T-helper 1 cell (primary cell): ENCODE measurements around the gene UBAP1L.
"Not testable (repeated sequence)": the region's sequence is repeated elsewhere in the genome, so short reads cannot be mapped to it uniquely, and the experiment has no call there.

ENCODE experiments used
- DNase-seq, 5 donors: peaks; one replicate each; pipeline ENCODE4 v3.0.0-alpha.2; 2012 to 2020
- total RNA-seq, 4 donors: gene quantifications; one replicate each; lab custom pipeline; 2026; lab: John Stamatoyannopoulos, UW

Gene UBAP1L
- 5.7 to 17.1 (median 14.2) reads per million in 4 donors for total RNA-seq

GRCh38 chr15:65115086-65115485 is at the start of gene UBAP1L:
Gene UBAP1L (minus strand): TSS chr15:65115200. CDS start chr15:65106215, 8,985 bp downstream.
- no peak for DNase-seq

GRCh38 chr15:65164139-65164538 is 49.1 kb upstream of the UBAP1L start:
- no peak for DNase-seq

GRCh38 chr15:65163041-65163440 is 48.0 kb upstream of the UBAP1L start:
- no peak for DNase-seq

GRCh38 chr15:65156692-65157091 is 41.7 kb upstream of the UBAP1L start:
- DNase-seq = no peak

- no peak for DNase-seq
These were observed 39.7 kb upstream of the UBAP1L start for GRCh38 chr15:65154720-65155119.

- DNase-seq = no peak
These were observed 32.9 kb upstream of the UBAP1L start for GRCh38 chr15:65147902-65148301.

- DNase-seq = no peak
These were observed 31.4 kb upstream of the UBAP1L start for GRCh38 chr15:65146438-65146837.

- not testable (repeated sequence) for DNase-seq
These were observed 23.6 kb upstream of the UBAP1L start for GRCh38 chr15:65138631-65139030.

GRCh38 chr15:65137893-65138292 is 22.9 kb upstream of the UBAP1L start:
- DNase-seq = not testable (repeated sequence)

GRCh38 chr15:65137089-65137488 is 22.1 kb upstream of the UBAP1L start:
- DNase-seq = not testable (repeated sequence)

GRCh38 chr15:65134538-65134937 is 19.5 kb upstream of the UBAP1L start:
- DNase-seq = no peak

- peak; percentile 51 to 93 (median 74) for DNase-seq
These were observed 18.7 kb upstream of the UBAP1L start, which contains the start of gene PDCD7 for GRCh38 chr15:65133548-65134200. Gene PDCD7 (minus strand): TSS chr15:65133808. CDS start chr15:65133781, 27 bp downstream.

- peak in 2 of 5 donors; percentile 9 to 12 for DNase-seq
These were observed 18.0 kb upstream of the UBAP1L start for GRCh38 chr15:65132878-65133547.

GRCh38 chr15:65130941-65131340 is 15.9 kb upstream of the UBAP1L start:
- no peak for DNase-seq

GRCh38 chr15:65115542-65115941 is 542 bp upstream of the UBAP1L start:
- no peak for DNase-seq

- no peak for DNase-seq
These were observed 4.2 kb downstream of the UBAP1L start for GRCh38 chr15:65110676-65111292.

GRCh38 chr15:65106011-65106590 is 8.9 kb downstream of the UBAP1L start:
- no peak for DNase-seq

- DNase-seq = no peak
These were observed 10.0 kb downstream of the UBAP1L start for GRCh38 chr15:65105038-65105437.

- DNase-seq = no peak
These were observed 12.1 kb downstream of the UBAP1L start for GRCh38 chr15:65102912-65103311.

GRCh38 chr15:65101891-65102708 is 12.9 kb downstream of the UBAP1L start:
- no peak for DNase-seq

- peak in 2 of 5 donors; percentile 25 to 26 for DNase-seq
These were observed 13.5 kb downstream of the UBAP1L start for GRCh38 chr15:65101411-65101890.

GRCh38 chr15:65100442-65100841 is 14.6 kb downstream of the UBAP1L start:
- no peak for DNase-seq
